Measurements from ENCODE around the gene SDF4.

SDF4 gene

DNA sequence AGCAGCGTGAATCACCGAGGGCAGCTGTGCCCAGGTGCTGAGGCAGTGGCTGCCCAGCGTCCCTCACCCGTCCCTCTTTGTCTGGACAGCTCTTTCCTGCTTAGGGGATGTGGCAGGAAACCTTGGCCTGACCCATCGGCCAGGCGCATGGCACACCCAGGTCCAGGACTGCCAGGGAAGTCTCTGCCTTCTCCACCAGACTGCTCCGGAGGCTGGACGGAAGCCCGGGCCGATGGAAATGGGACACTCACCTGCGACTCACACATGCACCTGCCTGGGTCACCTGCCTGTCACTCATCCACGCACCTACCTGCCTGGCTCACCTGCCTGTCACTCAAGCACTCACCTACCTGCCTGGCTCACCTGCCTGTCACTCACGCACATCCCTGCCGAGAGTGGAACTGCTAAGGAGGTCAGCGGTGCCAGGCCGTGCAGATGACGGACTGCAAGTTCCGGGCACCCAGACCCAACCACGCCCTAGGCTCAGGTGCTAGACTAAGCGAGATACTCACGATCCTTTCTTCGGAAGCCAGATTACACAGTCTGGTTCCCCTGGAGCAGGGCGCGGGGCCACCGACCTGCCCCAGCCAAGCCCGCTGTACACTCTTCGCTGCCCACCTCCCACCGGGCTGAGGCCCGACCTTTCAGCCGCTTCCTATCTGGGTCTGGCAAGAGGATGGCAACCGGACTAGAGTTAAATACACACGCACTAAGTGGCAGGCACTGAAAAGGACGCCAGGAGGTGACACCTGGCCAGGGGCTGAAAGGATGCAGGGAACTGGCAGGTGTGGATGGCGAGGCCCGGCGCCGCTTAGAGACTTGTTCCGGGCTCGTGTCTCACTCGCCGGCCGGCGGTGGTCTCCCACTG is 40.8 kb upstream of the SDF4 start:
- H3K4me3 ChIP-seq (ENCODE audit: insufficient read depth, low read depth, low read length) = peak overlapping the region; percentile 97
- H3K27ac ChIP-seq (ENCODE audit: insufficient read depth, low read depth, low read length, poor library complexity, severe bottlenecking) = no peak overlapping the region
- H3K27me3 ChIP-seq (ENCODE audit: control insufficient read depth, insufficient read depth, low read length, poor library complexity, severe bottlenecking) = no peaks in the 10 kb centered on the region
- peaks cover 5% of the 10 kb centered on the region for H3K36me3 ChIP-seq (ENCODE audit: control insufficient read depth, insufficient read depth, low read length)
- WGBS, 2 experiments = 57% methylated on average over 43 of the region's 43 CpGs
- H3K4me1 ChIP-seq (ENCODE audit: control insufficient read depth, insufficient read depth, low read length) = peaks cover 22% of the 10 kb centered on the region
- H3K9me3 ChIP-seq (ENCODE audit: control insufficient read depth, low read length) = no peaks in the 10 kb centered on the region

DNA sequence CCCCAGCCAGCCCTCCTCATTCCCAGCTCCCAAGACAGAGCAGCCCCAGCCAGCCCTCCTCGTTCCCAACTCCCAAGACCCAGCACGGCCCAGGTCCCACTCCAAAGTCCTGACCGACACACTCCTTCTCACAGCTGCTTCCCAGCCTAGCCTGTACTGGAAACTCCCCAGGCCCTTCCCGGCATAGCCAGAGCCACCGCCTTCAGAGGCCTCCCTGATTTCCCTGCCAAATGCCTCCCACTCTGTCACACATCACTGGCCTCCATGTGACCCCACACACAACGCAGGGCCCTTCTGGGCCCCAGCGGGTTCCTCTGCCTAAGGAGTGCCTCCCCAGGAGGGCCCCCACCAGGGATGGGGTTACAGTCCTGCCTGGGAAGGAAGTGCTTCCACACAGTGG is 39.0 kb upstream of the SDF4 start:
- H3K36me3 ChIP-seq (ENCODE audit: control insufficient read depth, insufficient read depth, low read length) = peaks cover 9% of the 10 kb centered on the region
- 92 to 95% methylated on average over 7 of the region's 7 CpGs for WGBS, 2 experiments
- H3K4me3 ChIP-seq (ENCODE audit: insufficient read depth, low read depth, low read length) = no peak overlapping the region

DNA sequence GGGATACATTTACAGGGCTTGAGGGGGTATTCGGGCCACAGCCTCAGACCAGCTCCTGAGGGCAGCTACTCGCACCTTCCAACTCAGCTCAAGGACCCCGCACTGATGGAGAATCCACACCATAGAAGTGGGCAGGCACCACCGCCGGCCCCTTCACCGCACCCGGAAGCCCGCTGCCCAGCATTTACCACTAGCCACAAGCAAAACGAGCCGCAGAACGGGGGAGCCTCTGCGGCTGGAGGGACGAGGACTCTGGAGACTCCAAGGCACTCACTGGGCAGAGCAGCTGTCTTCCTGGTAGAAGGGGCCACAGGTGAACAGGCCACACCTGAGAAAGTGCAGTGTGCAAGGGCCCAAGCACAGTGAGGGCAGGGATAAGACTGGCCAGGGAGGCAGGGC is 36.5 kb upstream of the SDF4 start:
- peaks cover 14% of the 10 kb centered on the region for H3K4me1 ChIP-seq (ENCODE audit: control insufficient read depth, insufficient read depth, low read length)
- H3K9me3 ChIP-seq (ENCODE audit: control insufficient read depth, low read length) = no peaks in the 10 kb centered on the region
- 96% methylated on average over 13 of the region's 13 CpGs for WGBS, 2 experiments
- H3K36me3 ChIP-seq (ENCODE audit: control insufficient read depth, insufficient read depth, low read length) = peaks cover 18% of the 10 kb centered on the region
- no peaks in the 10 kb centered on the region for H3K27me3 ChIP-seq (ENCODE audit: control insufficient read depth, insufficient read depth, low read length, poor library complexity, severe bottlenecking)
- no peak overlapping the region for H3K4me3 ChIP-seq (ENCODE audit: insufficient read depth, low read depth, low read length)
- no peak overlapping the region for H3K27ac ChIP-seq (ENCODE audit: insufficient read depth, low read depth, low read length, poor library complexity, severe bottlenecking)

More for the DNA sequence above, 39.0 kb upstream of the SDF4 start:
- no peaks in the 10 kb centered on the region for H3K9me3 ChIP-seq (ENCODE audit: control insufficient read depth, low read length)
- no peak overlapping the region for H3K27ac ChIP-seq (ENCODE audit: insufficient read depth, low read depth, low read length, poor library complexity, severe bottlenecking)
- peaks cover 22% of the 10 kb centered on the region for H3K4me1 ChIP-seq (ENCODE audit: control insufficient read depth, insufficient read depth, low read length)
- no peaks in the 10 kb centered on the region for H3K27me3 ChIP-seq (ENCODE audit: control insufficient read depth, insufficient read depth, low read length, poor library complexity, severe bottlenecking)

DNA sequence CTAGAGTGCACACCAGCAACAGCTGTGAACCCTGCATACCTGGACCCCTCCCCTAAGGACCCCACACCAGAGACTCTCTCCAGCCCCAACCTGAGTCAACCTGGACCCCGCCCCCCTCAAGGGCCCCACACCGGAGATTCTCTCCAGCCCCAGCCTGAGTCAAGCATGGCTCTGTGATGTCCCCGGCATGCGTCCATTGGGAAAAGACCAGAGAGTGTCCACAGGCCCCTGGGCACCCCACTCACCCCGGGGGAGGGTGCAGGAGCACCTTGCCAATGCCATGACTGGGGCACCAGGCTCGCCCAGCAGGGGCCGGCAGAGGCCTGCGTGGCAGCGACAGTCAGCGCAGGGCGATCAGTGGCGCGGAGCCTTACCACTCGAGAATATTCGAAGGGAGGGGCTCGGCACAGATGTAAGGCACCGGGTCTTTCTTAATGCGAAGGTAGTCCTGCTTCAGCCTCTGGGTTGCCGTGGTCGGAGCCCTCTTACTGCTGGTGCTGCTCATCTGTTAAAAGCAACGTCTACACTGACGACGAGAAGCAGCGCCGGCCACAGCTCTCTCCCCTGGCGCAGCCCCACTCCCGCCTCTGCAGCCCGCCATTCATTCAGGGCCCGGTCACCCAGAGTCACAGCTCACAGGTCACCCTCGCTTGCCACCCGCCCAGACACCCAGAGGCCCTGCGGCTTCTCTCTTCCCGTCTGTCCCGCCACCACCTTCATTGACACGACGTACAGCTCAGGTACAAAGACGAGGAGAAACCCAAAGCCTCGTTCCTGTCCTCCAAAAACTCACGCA is 35.9 kb upstream of the SDF4 start:
- Histone ChIP-seq H3K4me3 (ENCODE audit: insufficient read depth, low read depth, low read length) (no peak overlapping the region), H3K27me3 (ENCODE audit: control insufficient read depth, insufficient read depth, low read length, poor library complexity, severe bottlenecking) (no peaks in the 10 kb centered on the region), H3K9me3 (ENCODE audit: control insufficient read depth, low read length) (no peaks in the 10 kb centered on the region), H3K27ac (ENCODE audit: insufficient read depth, low read depth, low read length, poor library complexity, severe bottlenecking) (no peak overlapping the region), H3K4me1 (ENCODE audit: control insufficient read depth, insufficient read depth, low read length) (peaks cover 14% of the 10 kb centered on the region), H3K36me3 (ENCODE audit: control insufficient read depth, insufficient read depth, low read length) (peaks cover 24% of the 10 kb centered on the region)
- WGBS, 2 experiments = 97% methylated on average over 39 of the region's 39 CpGs

DNA sequence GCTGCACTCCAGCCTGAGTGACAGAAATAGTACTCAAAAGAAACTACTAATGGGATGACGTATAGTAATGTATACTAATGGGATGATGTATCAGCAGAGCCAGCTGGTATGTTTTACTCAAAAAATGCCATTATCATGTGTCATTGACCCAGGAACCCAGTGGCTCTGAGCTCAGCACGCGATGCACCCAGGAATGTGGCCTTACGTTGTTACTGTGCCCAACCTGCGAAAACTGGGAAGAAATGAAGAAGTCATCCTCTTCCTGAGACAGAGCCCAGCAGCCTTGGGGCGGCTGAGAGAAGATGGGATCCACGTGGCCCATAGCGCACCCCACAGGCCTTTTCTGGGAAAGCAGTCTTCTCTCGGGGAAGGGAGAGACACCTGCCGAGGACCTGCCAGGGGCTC is 33.1 kb upstream of the SDF4 start:
- H3K27ac ChIP-seq (ENCODE audit: insufficient read depth, low read depth, low read length, poor library complexity, severe bottlenecking) = no peak overlapping the region
- H3K36me3 ChIP-seq (ENCODE audit: control insufficient read depth, insufficient read depth, low read length) = peaks cover 32% of the 10 kb centered on the region
- 89 to 92% methylated on average over 10 of the region's 10 CpGs for WGBS, 2 experiments
- no peak overlapping the region for H3K4me3 ChIP-seq (ENCODE audit: insufficient read depth, low read depth, low read length)
- no peaks in the 10 kb centered on the region for H3K27me3 ChIP-seq (ENCODE audit: control insufficient read depth, insufficient read depth, low read length, poor library complexity, severe bottlenecking)
- no peaks in the 10 kb centered on the region for H3K9me3 ChIP-seq (ENCODE audit: control insufficient read depth, low read length)
- no peaks in the 10 kb centered on the region for H3K4me1 ChIP-seq (ENCODE audit: control insufficient read depth, insufficient read depth, low read length)

DNA sequence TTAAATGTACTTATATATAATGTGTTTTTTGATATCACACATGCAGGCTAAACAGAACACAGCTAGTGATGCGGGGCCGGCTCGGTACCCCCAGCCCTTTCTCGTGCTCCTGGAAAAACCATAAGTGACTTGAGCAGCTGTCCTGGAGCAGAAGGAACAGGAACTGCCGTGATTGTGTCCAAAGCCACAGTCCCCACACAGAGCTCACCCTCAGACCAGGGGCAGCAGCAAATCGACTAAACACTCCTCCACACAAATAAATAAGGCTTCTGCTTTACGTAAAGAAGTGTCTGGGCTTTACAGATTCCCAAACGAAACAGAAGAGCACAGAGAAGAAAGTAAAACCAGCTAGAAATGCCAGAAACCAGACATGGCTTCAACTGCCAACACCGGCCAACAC is 32.2 kb upstream of the SDF4 start:
- Histone ChIP-seq H3K4me1 (ENCODE audit: control insufficient read depth, insufficient read depth, low read length) (no peaks in the 10 kb centered on the region), H3K9me3 (ENCODE audit: control insufficient read depth, low read length) (no peaks in the 10 kb centered on the region), H3K36me3 (ENCODE audit: control insufficient read depth, insufficient read depth, low read length) (peaks cover 38% of the 10 kb centered on the region), H3K4me3 (ENCODE audit: insufficient read depth, low read depth, low read length) (no peak overlapping the region), H3K27me3 (ENCODE audit: control insufficient read depth, insufficient read depth, low read length, poor library complexity, severe bottlenecking) (no peaks in the 10 kb centered on the region), H3K27ac (ENCODE audit: insufficient read depth, low read depth, low read length, poor library complexity, severe bottlenecking) (no peak overlapping the region)
- WGBS, 2 experiments = 96 to 97% methylated on average over 9 of the region's 9 CpGs

DNA sequence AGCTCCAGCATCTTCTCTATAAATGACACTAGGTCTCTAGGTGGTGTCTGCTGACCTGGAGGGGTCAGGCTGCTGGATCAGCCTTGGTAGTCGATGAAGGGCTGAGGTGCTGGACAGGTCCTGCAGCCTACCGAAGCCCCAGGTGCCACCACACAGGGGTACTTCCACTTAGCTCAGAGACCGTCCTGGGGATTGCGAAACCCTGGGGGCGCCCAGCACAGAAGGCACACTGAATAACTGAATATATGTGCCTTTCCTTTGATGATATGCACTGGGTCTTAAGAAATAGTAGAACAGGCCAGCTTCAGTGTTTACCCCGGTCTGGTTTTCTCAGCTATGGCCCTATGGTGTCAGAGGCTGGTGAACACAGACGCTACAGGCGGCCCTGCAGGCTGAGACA is 31.0 kb upstream of the SDF4 start:
- Histone ChIP-seq H3K36me3 (ENCODE audit: control insufficient read depth, insufficient read depth, low read length) (peaks cover 36% of the 10 kb centered on the region), H3K27ac (ENCODE audit: insufficient read depth, low read depth, low read length, poor library complexity, severe bottlenecking) (no peak overlapping the region), H3K9me3 (ENCODE audit: control insufficient read depth, low read length) (no peaks in the 10 kb centered on the region), H3K4me1 (ENCODE audit: control insufficient read depth, insufficient read depth, low read length) (peaks cover 4% of the 10 kb centered on the region), H3K4me3 (ENCODE audit: insufficient read depth, low read depth, low read length) (no peak overlapping the region), H3K27me3 (ENCODE audit: control insufficient read depth, insufficient read depth, low read length, poor library complexity, severe bottlenecking) (no peaks in the 10 kb centered on the region)
- WGBS, 2 experiments = 96 to 97% methylated on average over 8 of the region's 8 CpGs

DNA sequence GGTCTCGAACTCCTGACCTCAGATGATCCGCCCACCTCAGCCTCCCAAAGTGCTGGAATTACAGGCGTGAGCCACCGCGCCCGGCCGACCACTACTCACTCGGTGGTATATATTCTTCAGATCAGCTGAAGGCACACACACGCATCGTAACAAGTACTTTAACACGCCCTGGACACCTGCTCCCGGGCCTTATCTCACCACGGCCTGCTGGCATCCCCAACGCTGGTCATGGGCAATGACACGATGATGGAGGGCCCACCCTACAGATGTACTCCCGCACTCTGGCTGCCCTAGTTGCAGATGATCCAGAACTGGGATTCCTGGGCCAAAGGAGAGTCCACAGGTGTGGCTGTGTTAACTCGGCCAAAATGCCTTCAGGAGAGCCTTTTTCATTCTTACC is 30.3 kb upstream of the SDF4 start:
- 96 to 97% methylated on average over 17 of the region's 17 CpGs for WGBS, 2 experiments
- Histone ChIP-seq H3K4me1 (ENCODE audit: control insufficient read depth, insufficient read depth, low read length) (peaks cover 6% of the 10 kb centered on the region), H3K27ac (ENCODE audit: insufficient read depth, low read depth, low read length, poor library complexity, severe bottlenecking) (no peak overlapping the region), H3K27me3 (ENCODE audit: control insufficient read depth, insufficient read depth, low read length, poor library complexity, severe bottlenecking) (no peaks in the 10 kb centered on the region), H3K4me3 (ENCODE audit: insufficient read depth, low read depth, low read length) (no peak overlapping the region), H3K36me3 (ENCODE audit: control insufficient read depth, insufficient read depth, low read length) (peaks cover 33% of the 10 kb centered on the region), H3K9me3 (ENCODE audit: control insufficient read depth, low read length) (no peaks in the 10 kb centered on the region)

DNA sequence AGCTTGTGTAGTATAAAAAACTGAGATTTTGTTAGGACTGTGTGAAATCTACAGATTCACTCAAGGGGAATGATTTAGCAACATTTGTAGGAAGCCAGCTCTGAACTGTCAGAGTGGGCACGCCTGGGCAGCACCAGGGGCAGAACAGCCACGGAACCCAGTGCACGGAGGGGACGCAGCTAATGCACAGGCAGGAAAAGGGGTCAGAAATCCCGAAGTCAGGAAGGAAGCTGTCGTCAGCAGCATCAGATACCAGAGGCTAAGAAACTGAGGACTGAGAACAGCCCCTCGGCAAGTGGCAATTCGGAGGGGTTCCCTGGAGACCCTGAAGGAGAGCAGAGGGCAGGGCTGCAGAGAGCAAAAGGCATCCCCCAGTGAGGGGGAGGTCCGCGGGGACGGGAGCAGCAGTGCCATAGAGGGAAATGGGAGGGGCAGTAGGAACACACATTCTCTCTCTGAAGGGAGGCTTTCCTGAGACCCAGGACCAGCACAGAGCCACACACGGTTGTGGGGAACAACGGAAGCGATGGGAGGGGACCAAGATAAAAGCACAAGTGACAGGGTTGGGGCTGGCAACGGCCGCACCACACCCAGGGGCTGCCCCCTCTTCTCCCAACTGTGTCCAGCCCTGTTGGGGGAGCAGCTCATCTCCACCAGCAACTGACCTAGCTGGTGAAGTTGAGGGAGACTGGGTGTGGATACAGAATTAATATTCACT is 29.2 kb upstream of the SDF4 start:
- Histone ChIP-seq H3K9me3 (ENCODE audit: control insufficient read depth, low read length) (no peaks in the 10 kb centered on the region), H3K27ac (ENCODE audit: insufficient read depth, low read depth, low read length, poor library complexity, severe bottlenecking) (no peak overlapping the region), H3K27me3 (ENCODE audit: control insufficient read depth, insufficient read depth, low read length, poor library complexity, severe bottlenecking) (no peaks in the 10 kb centered on the region), H3K4me3 (ENCODE audit: insufficient read depth, low read depth, low read length) (no peak overlapping the region), H3K36me3 (ENCODE audit: control insufficient read depth, insufficient read depth, low read length) (peaks cover 32% of the 10 kb centered on the region), H3K4me1 (ENCODE audit: control insufficient read depth, insufficient read depth, low read length) (peaks cover 6% of the 10 kb centered on the region)
- WGBS, 2 experiments = 90 to 91% methylated on average over 16 of the region's 16 CpGs
